ENCODE measurements around the gene DCBLD1.

DCBLD1 gene

GRCh38 chr6:117538615-117539014 lies 56.1 kb downstream of the DCBLD1 start:
- Histone ChIP-seq H3K36me3 (ENCODE audit: insufficient read depth, low read depth, low read length) (peaks cover 11% of the 10 kb centered on the region; the same call in 1 of the 2 replicates), H3K9me3 (ENCODE audit: insufficient read depth, low read depth, low read length) (no peaks in the 10 kb centered on the region), H3K4me3 (ENCODE audit: low read length) (no peak overlapping the region), H3K9ac (ENCODE audit: low read depth, low read length) (no peak overlapping the region), H3K27ac (ENCODE audit: low read length) (no peak overlapping the region), H3K4me1 (ENCODE audit: insufficient read depth, low read length) (no peaks in the 10 kb centered on the region), H3K27me3 (ENCODE audit: insufficient read depth, low read length) (no peaks in the 10 kb centered on the region)

- H3K9me3 ChIP-seq (ENCODE audit: insufficient read depth, low read depth, low read length): no peaks in the 10 kb centered on the region
- no peaks in the 10 kb centered on the region for H3K4me1 ChIP-seq (ENCODE audit: insufficient read depth, low read length)
- no peaks in the 10 kb centered on the region for H3K27me3 ChIP-seq (ENCODE audit: insufficient read depth, low read length)
- H3K36me3 ChIP-seq (ENCODE audit: insufficient read depth, low read depth, low read length): peaks cover 11% of the 10 kb centered on the region; the same call in 1 of the 2 replicates
- no peak overlapping the region for H3K9ac ChIP-seq (ENCODE audit: low read depth, low read length)
- no peak overlapping the region for H3K27ac ChIP-seq (ENCODE audit: low read length)
- H3K4me3 ChIP-seq (ENCODE audit: low read length): no peak overlapping the region
Measured at GRCh38 chr6:117540670-117541069, 58.2 kb downstream of the DCBLD1 start.

GRCh38 chr6:117542493-117542892 lies 60.0 kb downstream of the DCBLD1 start:
- peaks cover 11% of the 10 kb centered on the region; the same call in 1 of the 2 replicates for H3K36me3 ChIP-seq (ENCODE audit: insufficient read depth, low read depth, low read length)
- no peaks in the 10 kb centered on the region for H3K27me3 ChIP-seq (ENCODE audit: insufficient read depth, low read length)
- no peaks in the 10 kb centered on the region for H3K9me3 ChIP-seq (ENCODE audit: insufficient read depth, low read depth, low read length)
- H3K4me1 ChIP-seq (ENCODE audit: insufficient read depth, low read length): no peaks in the 10 kb centered on the region
- no peak overlapping the region for H3K4me3 ChIP-seq (ENCODE audit: low read length)
- H3K27ac ChIP-seq (ENCODE audit: low read length): no peak overlapping the region
- H3K9ac ChIP-seq (ENCODE audit: low read depth, low read length): no peak overlapping the region

GRCh38 chr6:117544716-117545115 lies 62.2 kb downstream of the DCBLD1 start:
- peaks cover 7% of the 10 kb centered on the region for H3K4me1 ChIP-seq (ENCODE audit: insufficient read depth, low read length)
- no peak overlapping the region for H3K4me3 ChIP-seq (ENCODE audit: low read length)
- H3K9ac ChIP-seq (ENCODE audit: low read depth, low read length): no peak overlapping the region
- peaks cover 11% of the 10 kb centered on the region; the same call in 1 of the 2 replicates for H3K36me3 ChIP-seq (ENCODE audit: insufficient read depth, low read depth, low read length)
- H3K27me3 ChIP-seq (ENCODE audit: insufficient read depth, low read length): no peaks in the 10 kb centered on the region
- H3K9me3 ChIP-seq (ENCODE audit: insufficient read depth, low read depth, low read length): no peaks in the 10 kb centered on the region
- no peak overlapping the region for H3K27ac ChIP-seq (ENCODE audit: low read length)

- Histone ChIP-seq H3K9me3 (ENCODE audit: insufficient read depth, low read depth, low read length) (no peaks in the 10 kb centered on the region), H3K4me3 (ENCODE audit: low read length) (no peak overlapping the region), H3K4me1 (ENCODE audit: insufficient read depth, low read length) (peaks cover 11% of the 10 kb centered on the region), H3K9ac (ENCODE audit: low read depth, low read length) (no peak overlapping the region), H3K27me3 (ENCODE audit: insufficient read depth, low read length) (no peaks in the 10 kb centered on the region), H3K36me3 (ENCODE audit: insufficient read depth, low read depth, low read length) (peaks cover 10% of the 10 kb centered on the region; the same call in 1 of the 2 replicates), H3K27ac (ENCODE audit: low read length) (no peak overlapping the region)
Measured at GRCh38 chr6:117545161-117545595, 62.7 kb downstream of the DCBLD1 start.

GRCh38 chr6:117546674-117547073 lies 64.2 kb downstream of the DCBLD1 start:
- Histone ChIP-seq H3K9me3 (ENCODE audit: insufficient read depth, low read depth, low read length) (no peaks in the 10 kb centered on the region), H3K36me3 (ENCODE audit: insufficient read depth, low read depth, low read length) (no peaks in the 10 kb centered on the region), H3K4me1 (ENCODE audit: insufficient read depth, low read length) (peaks cover 15% of the 10 kb centered on the region), H3K27me3 (ENCODE audit: insufficient read depth, low read length) (no peaks in the 10 kb centered on the region), H3K27ac (ENCODE audit: low read length) (no peak overlapping the region), H3K9ac (ENCODE audit: low read depth, low read length) (no peak overlapping the region), H3K4me3 (ENCODE audit: low read length) (no peak overlapping the region)

GRCh38 chr6:117547688-117548621 lies 65.5 kb downstream of the DCBLD1 start:
- Histone ChIP-seq H3K4me1 (ENCODE audit: insufficient read depth, low read length) (peaks cover 15% of the 10 kb centered on the region), H3K9ac (ENCODE audit: low read depth, low read length) (no peak overlapping the region), H3K4me3 (ENCODE audit: low read length) (no peak overlapping the region), H3K9me3 (ENCODE audit: insufficient read depth, low read depth, low read length) (no peaks in the 10 kb centered on the region), H3K27me3 (ENCODE audit: insufficient read depth, low read length) (no peaks in the 10 kb centered on the region), H3K27ac (ENCODE audit: low read length) (no peak overlapping the region), H3K36me3 (ENCODE audit: insufficient read depth, low read depth, low read length) (no peaks in the 10 kb centered on the region)

- no peak overlapping the region for H3K9ac ChIP-seq (ENCODE audit: low read depth, low read length)
- H3K27ac ChIP-seq (ENCODE audit: low read length): no peak overlapping the region
- H3K4me1 ChIP-seq (ENCODE audit: insufficient read depth, low read length): peaks cover 15% of the 10 kb centered on the region
- H3K4me3 ChIP-seq (ENCODE audit: low read length): no peak overlapping the region
- H3K27me3 ChIP-seq (ENCODE audit: insufficient read depth, low read length): no peaks in the 10 kb centered on the region
- no peaks in the 10 kb centered on the region for H3K9me3 ChIP-seq (ENCODE audit: insufficient read depth, low read depth, low read length)
- H3K36me3 ChIP-seq (ENCODE audit: insufficient read depth, low read depth, low read length): no peaks in the 10 kb centered on the region
Measured at GRCh38 chr6:117548797-117549301, 66.4 kb downstream of the DCBLD1 start.

- Histone ChIP-seq H3K4me3 (ENCODE audit: low read length) (no peak overlapping the region), H3K27me3 (ENCODE audit: insufficient read depth, low read length) (no peaks in the 10 kb centered on the region), H3K4me1 (ENCODE audit: insufficient read depth, low read length) (peaks cover 15% of the 10 kb centered on the region), H3K9ac (ENCODE audit: low read depth, low read length) (no peak overlapping the region), H3K36me3 (ENCODE audit: insufficient read depth, low read depth, low read length) (no peaks in the 10 kb centered on the region), H3K9me3 (ENCODE audit: insufficient read depth, low read depth, low read length) (no peaks in the 10 kb centered on the region), H3K27ac (ENCODE audit: low read length) (no peak overlapping the region)
Measured at GRCh38 chr6:117549611-117550010, 67.1 kb downstream of the DCBLD1 start.

- no peak overlapping the region for H3K9ac ChIP-seq (ENCODE audit: low read depth, low read length)
- H3K4me1 ChIP-seq (ENCODE audit: insufficient read depth, low read length): peaks cover 15% of the 10 kb centered on the region
- H3K4me3 ChIP-seq (ENCODE audit: low read length): no peak overlapping the region
- H3K27ac ChIP-seq (ENCODE audit: low read length): no peak overlapping the region
- H3K27me3 ChIP-seq (ENCODE audit: insufficient read depth, low read length): no peaks in the 10 kb centered on the region
- H3K9me3 ChIP-seq (ENCODE audit: insufficient read depth, low read depth, low read length): no peaks in the 10 kb centered on the region
- no peaks in the 10 kb centered on the region for H3K36me3 ChIP-seq (ENCODE audit: insufficient read depth, low read depth, low read length)
Measured at GRCh38 chr6:117550078-117550600, 67.7 kb downstream of the DCBLD1 start.

- no peaks in the 10 kb centered on the region for H3K27me3 ChIP-seq (ENCODE audit: insufficient read depth, low read length)
- H3K36me3 ChIP-seq (ENCODE audit: insufficient read depth, low read depth, low read length): no peaks in the 10 kb centered on the region
- peaks cover 15% of the 10 kb centered on the region for H3K4me1 ChIP-seq (ENCODE audit: insufficient read depth, low read length)
- no peaks in the 10 kb centered on the region for H3K9me3 ChIP-seq (ENCODE audit: insufficient read depth, low read depth, low read length)
- H3K4me3 ChIP-seq (ENCODE audit: low read length): no peak overlapping the region
- no peak overlapping the region for H3K9ac ChIP-seq (ENCODE audit: low read depth, low read length)
- H3K27ac ChIP-seq (ENCODE audit: low read length): no peak overlapping the region
Measured at GRCh38 chr6:117550618-117551242, 68.3 kb downstream of the DCBLD1 start.

Data from iPS-20b (cell line).